ENCODE measurements around the gene STK35.

The STK35 gene

DNA sequence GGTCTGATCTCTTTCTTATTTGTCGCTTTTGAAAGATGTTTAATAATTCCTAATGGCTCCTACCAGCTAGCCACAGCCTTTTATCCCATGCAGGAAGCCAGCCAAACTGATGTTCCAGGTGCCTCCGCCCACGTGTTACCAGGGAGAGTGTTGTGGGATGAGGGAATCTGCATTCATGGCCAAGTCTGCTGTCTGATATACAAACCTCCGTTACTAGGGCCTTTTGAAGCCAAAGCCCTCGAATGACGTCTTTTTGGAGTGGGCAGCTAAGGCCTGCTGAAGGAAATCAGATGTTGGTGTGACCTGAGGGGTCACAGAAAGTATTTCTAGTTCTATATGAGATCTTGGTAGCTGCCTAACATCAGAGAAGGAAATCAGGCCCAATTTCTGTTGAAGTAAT is 21.3 kb downstream of the STK35 start:
- TF ChIP-seq, protein P1, sequence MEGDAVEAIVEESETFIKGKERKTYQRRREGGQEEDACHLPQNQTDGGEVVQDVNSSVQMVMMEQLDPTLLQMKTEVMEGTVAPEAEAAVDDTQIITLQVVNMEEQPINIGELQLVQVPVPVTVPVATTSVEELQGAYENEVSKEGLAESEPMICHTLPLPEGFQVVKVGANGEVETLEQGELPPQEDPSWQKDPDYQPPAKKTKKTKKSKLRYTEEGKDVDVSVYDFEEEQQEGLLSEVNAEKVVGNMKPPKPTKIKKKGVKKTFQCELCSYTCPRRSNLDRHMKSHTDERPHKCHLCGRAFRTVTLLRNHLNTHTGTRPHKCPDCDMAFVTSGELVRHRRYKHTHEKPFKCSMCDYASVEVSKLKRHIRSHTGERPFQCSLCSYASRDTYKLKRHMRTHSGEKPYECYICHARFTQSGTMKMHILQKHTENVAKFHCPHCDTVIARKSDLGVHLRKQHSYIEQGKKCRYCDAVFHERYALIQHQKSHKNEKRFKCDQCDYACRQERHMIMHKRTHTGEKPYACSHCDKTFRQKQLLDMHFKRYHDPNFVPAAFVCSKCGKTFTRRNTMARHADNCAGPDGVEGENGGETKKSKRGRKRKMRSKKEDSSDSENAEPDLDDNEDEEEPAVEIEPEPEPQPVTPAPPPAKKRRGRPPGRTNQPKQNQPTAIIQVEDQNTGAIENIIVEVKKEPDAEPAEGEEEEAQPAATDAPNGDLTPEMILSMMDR (IDR thresholded peaks at IDR 0.05): no peak

DNA sequence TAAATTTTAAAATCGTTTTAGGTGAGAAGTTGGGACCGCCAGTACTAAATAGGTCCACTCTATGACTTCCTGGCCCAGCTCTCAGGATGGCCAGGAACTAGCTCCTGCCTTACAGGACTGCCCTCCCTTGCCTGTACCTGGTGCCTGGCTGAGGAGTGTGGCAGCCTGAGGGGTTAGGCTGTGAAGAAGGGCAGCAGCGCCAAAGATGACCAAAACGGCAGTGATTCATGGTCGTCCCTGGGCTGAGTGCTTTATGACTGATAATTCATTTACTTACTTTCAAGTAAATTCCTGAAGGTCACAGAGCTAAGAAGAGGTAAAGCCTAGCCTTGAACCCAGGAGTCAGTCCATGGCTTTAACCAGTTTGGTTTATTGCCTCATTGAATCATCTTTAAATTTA is 22.1 kb downstream of the STK35 start:
- TF ChIP-seq, protein P1 (IDR thresholded peaks at IDR 0.05): no peak

DNA sequence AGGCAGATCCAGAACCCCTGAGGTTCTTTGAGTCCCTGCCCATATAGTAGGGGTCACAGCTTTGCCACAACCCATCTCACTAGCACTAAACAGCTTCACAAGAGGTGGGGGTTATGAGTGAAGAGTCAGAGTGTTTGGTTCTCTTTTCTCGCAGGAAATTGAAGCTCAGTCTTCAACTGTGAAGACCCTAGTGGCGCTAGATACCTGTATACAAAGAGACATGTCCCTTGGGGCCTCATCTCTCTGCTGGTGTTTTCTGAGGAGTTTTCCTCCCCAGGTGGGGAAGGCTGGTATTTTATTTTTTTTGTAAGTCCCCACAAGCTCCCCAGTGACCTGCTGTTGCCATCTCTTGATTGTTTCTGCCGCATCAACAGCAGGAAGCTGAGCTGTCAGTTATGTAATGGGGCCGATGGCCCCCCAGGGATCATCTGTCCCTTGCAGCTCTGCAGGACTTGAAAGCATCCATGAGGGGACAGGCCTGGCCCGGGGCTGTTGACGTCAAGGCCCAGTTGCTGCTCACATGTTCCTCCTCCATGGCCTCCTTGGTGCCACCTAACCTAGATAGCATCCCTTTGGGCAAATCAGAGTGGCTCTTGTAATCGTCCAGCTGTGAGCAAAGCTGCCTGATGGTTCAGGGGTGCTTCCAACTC is 23.1 kb downstream of the STK35 start:
- TF ChIP-seq, protein P1 (IDR thresholded peaks at IDR 0.05): no peak

DNA sequence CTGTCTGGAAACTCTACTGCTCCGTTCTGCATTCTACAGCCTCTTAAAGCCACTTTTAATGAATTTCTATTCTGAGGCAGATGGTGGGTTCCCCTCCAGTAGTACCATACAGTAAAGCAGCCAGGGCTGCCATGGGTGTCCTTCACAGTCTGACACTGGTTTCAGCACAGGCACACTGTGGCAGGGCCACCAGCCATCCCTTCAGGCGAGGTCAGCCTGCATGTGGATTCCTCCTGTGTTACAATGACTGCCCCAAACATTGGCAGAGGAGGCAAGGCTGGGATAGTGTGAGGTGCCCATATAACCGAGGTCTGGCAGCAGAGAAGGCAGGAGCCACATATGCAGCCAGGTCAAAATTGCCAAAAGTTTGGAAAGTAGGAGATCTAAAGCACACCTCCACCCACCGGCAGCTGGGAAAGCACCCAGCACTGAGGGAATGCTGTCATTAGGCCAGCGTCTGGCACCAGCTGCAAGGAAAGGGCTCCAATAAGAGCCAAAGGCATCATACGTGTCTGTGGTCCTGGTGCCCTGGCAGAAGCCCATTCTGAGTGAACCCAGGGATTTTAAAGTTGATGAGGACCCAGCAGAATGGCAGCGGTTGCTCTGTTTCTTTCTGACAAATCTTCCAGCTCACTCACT is 24.0 kb downstream of the STK35 start:
- TF ChIP-seq, protein P1 (IDR thresholded peaks at IDR 0.05): no peak

DNA sequence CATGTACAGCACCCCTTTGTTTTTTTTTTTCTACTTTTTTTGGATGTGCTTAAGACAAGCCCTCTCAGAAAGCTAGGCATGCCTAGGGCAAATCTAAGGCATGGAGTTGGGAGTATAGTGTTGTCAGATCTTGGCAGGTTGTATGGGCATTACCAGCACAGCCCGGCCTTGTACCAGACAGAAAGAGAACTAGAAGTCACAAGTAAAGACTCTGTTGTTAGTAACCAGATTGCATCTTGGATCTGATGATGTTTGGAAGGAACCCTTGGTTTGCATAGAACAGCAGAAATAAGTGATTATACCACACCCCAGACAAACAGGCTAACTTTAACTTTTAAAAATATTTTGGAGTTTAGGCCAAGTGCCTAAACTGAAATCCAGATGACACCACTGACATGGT is 25.6 kb downstream of the STK35 start:
- TF ChIP-seq, protein P1 (IDR thresholded peaks at IDR 0.05): no peak

DNA sequence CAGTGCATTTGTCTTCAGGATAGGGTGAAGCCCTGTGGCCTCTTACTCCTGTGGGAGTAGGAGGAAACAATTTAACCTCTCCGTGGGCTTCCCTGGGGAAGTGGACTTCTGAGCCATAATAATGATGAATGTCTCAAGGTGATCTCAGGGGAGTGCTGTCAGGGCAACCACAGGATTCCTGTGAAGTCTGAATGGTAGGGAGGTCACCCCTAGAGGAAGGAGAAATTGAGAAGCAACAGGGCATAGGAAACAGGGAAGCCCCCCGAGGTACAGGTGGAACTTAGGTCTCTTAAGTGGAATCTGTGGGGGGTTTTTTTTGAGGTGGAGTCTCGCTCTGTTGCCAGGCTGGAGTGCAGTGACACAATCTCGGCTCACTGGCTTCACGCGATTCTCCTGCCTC is 26.9 kb downstream of the STK35 start:
- TF ChIP-seq, protein P1 (IDR thresholded peaks at IDR 0.05): no peak

DNA sequence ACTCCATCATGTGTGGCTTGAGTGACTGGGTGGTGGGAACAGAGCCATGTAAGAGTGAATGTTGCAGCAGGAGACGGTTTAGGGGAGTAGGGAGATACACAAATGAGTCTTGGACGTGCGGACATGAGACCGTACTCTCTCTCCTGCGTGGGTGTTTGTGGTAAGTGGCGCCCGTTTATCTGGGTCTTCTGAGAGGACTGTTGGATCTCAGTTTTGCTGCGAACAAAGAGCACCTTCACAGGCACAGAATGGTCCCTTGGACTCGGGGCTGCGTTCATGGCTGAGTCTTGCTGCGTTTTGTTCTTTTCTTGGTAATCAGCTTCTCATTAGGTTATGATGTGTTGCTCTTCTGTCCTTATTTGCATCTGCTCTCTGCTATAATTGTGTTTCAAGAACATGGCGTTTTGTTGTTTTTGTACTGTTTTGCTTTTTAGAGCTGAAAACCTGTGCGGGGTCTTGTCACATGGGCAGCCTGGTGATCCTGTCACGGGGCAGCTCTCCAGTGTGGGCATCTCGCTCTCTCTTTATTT is 28.5 kb downstream of the STK35 start:
- TF ChIP-seq, protein P1 (IDR thresholded peaks at IDR 0.05): no peak

Measured in LNCAP (cell line).